HG02852 (cell line): Measurements from ENCODE around the gene THAP6.

Experiments used
- ATAC-seq: cut with Tn5 transposase; IDR thresholded peaks from one replicate; pipeline ENCODE4 v1.9.1; 2021; ENCODE audit warnings: mild to moderate bottlenecking, moderate library complexity; ENCODE audit not compliant: unreplicated experiment

The THAP6 gene

GRCh38 chr4:75567725-75568124 is 53.5 kb downstream of the THAP6 start:
- no peak for ATAC-seq
